Measurements from ENCODE around the gene COQ10A.

- TF ChIP-seq CTCF (IDR thresholded peaks at IDR 0.05 in 2 of 3, conservative IDR thresholded peaks at IDR 0.05 in 1 of 3; ENCODE audit: control insufficient read depth in 2 of 3, extremely low read depth in 1 of 3, insufficient read depth in 1 of 3, low read depth in 3 of 3, low read length in 3 of 3) (no peak), JUND (IDR thresholded peaks at IDR 0.05; ENCODE audit: low read depth, low read length) (no peak), BHLHE40 (IDR thresholded peaks at IDR 0.05; ENCODE audit: borderline replicate concordance in 1 of 2, low read depth in 2 of 2, low read length in 1 of 2) (no peak), SP1 (IDR thresholded peaks at IDR 0.05; ENCODE audit: low read depth, low read length) (no peak)
- TF ChIP-seq, protein P1, sequence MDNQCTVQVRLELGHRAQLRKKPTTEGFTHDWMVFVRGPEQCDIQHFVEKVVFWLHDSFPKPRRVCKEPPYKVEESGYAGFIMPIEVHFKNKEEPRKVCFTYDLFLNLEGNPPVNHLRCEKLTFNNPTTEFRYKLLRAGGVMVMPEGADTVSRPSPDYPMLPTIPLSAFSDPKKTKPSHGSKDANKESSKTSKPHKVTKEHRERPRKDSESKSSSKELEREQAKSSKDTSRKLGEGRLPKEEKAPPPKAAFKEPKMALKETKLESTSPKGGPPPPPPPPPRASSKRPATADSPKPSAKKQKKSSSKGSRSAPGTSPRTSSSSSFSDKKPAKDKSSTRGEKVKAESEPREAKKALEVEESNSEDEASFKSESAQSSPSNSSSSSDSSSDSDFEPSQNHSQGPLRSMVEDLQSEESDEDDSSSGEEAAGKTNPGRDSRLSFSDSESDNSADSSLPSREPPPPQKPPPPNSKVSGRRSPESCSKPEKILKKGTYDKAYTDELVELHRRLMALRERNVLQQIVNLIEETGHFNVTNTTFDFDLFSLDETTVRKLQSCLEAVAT (IDR thresholded peaks at IDR 0.05) = no peak
Measured at GRCh38 chr12:56236985-56237384, 29.8 kb upstream of the COQ10A start.
